HUES64 (cell line): ENCODE data around the gene FGFR1OP2. TPM values are rescaled to one million over a fixed set of nuclear protein-coding genes. Genes with fewer than 3 reads are reported as not detected.
A peak's percentile ranks its signal among the peaks of the same experiment; 100 is the strongest.
"Not testable (repeated sequence)": the region's sequence is repeated elsewhere in the genome, so short reads cannot be mapped to it uniquely, and the experiment has no call there.

Experiments used
- H3K27ac ChIP-seq: 2 replicates; pipeline ENCODE4 v1.7.0; 2013; ENCODE audit warnings: low read depth, low read length, inconsistent platforms
- H3K27me3 ChIP-seq: 2 replicates; pipeline ENCODE4 v1.6.1; 2013; ENCODE audit warnings: mild to moderate bottlenecking, low read length; ENCODE audit not compliant: insufficient read depth
- H3K36me3 ChIP-seq: 2 replicates; pipeline ENCODE4 v1.6.1; 2013; ENCODE audit warnings: mild to moderate bottlenecking, low read length; ENCODE audit not compliant: insufficient read depth
- H3K4me1 ChIP-seq: 2 replicates; pipeline ENCODE4 v1.6.1; 2013; ENCODE audit warnings: mild to moderate bottlenecking, low read length, moderate library complexity; ENCODE audit not compliant: insufficient read depth
- H3K4me3 ChIP-seq: 2 replicates; pipeline ENCODE4 v1.5.1; 2013; ENCODE audit warnings: mild to moderate bottlenecking, low read length, moderate library complexity
- H3K9ac ChIP-seq: 2 replicates; pipeline ENCODE4 v1.6.1; 2013; ENCODE audit warnings: mild to moderate bottlenecking, low read depth, low read length
- H3K9me3 ChIP-seq: 2 replicates; pipeline ENCODE4 v1.6.1; 2013; ENCODE audit warnings: low read depth, low read length; ENCODE audit not compliant: insufficient read depth
- WGBS: fragments of 150-250, 120-280 bp; methylation state at CpG from one replicate; pipeline ENCODE4 v1.1.7; 2013; ENCODE audit warnings: missing lambda C conversion rate; 5-methylcytosine and 5-hydroxymethylcytosine counted together
- polyA plus RNA-seq, 2 experiments: library from polyadenylated mRNA; stranded (reverse); fragments of 50-300 nt; gene quantifications; one replicate each; pipeline ENCODE4 v1.2.3, GENCODE V29; 2013

FGFR1OP2 gene
- polyA plus RNA-seq (2013, experiment 1 of 2) = 23.2 TPM
- 26.6 TPM for polyA plus RNA-seq (2013, experiment 2 of 2)

DNA sequence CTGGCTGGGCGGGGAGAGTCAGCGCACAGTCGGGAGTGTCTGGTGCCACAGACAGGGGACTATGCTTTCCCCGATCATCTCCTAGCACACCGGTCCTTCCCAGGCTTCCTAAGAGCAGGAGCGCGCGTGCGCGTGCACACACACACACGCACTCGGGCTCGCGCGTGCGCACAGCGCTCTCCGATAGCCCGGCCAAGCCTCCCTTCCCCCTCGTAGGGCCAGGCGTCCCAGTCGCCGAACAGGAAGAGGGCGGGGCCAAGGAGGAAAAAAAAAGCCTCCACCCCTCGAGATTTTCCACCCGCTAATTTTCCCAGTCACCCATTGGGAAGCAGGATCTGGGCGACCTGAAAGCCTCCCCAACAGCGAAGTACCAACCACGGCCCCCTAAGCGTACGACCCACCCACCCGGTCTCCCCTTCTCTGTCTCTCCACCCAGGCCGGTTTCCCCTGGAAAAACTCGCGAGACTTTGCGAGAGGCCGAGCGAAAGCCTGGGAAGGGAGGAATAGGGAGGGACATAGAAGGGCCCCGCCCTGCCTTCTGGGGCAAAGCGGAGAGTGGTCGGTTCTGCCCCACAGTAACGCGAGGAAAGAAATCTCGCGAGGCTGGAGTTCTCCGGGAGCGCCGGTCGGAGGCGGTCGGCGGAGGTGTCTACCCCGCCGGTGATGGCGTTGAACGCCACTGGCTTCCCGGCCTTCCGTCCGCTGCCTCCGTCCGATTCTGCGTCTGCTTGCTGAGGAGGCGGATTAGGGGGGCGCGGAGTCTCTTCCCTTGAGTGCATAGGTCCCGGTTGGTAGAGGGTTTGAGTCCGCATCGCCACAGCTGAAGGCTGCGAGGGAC is at the start of gene FGFR1OP2, which contains the start of gene INTS13:
Gene FGFR1OP2, plus strand, starts transcription at position 608 of the 838 bp plus-strand sequence. CDS start 15,689 bp downstream, outside the sequence.
Gene INTS13, minus strand, starts transcription at position 119 of the 838 bp plus-strand sequence. CDS start 1,178 bp downstream, outside the sequence.
- no peaks in the 10 kb centered on the region for H3K9me3 ChIP-seq
- under 1% methylated on average over 69 of the region's 69 CpGs for WGBS
- H3K9ac ChIP-seq = peak within 1 kb of the TSS; percentile 98
- peak within 1 kb of the TSS; percentile 84 for H3K4me3 ChIP-seq
- no peaks in the 10 kb centered on the region for H3K27me3 ChIP-seq
- H3K4me1 ChIP-seq = peaks cover 18% of the 10 kb centered on the region
- H3K36me3 ChIP-seq = peaks cover 20% of the 10 kb centered on the region
- H3K27ac ChIP-seq = peak within 1 kb of the TSS; percentile 91

DNA sequence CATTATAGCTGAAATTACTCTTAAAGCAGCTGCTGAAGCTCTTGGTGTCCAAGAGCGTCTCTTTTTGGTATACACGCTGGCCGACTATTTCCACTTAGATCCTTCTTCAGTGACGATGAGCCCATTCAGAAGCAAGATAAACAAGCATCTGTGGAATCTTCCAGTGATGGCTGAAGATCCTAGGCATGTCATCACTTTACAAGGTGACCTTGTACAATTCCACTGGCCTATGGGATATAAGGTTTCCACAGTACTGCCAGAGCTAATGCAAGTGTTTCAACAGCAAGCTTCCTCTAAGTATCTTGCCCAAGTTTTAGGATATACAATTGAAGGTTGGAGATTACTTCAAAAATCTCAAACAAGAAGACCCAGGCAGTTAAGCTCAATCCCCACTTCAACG is 47.5 kb upstream of the FGFR1OP2 start:
- Histone ChIP-seq H3K4me1 (no peaks in the 10 kb centered on the region), H3K27ac (no peak overlapping the region), H3K36me3 (no peaks in the 10 kb centered on the region), H3K4me3 (no peak overlapping the region), H3K27me3 (no peaks in the 10 kb centered on the region), H3K9ac (no peak overlapping the region), H3K9me3 (no peaks in the 10 kb centered on the region)
- 90% methylated on average over 5 of the region's 5 CpGs for WGBS

DNA sequence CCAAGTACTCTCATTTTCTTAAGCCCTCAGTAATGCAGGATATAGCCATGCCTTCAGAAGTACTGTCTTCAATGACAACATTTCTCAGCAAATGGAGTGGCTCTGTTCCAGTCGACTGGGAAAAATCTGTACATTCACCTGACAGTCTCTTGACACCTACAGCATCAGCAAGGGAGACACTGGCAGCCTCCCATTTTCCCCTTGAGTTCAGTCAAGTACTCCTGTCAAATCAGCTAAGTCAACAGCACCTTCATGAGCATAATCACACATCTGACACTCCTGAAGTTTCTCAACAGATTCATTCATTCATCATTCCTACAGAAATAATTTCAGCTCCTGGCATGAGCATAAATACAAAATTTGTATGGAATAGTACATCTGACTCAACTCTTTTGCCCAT is 46.6 kb upstream of the FGFR1OP2 start:
- no peaks in the 10 kb centered on the region for H3K36me3 ChIP-seq

DNA sequence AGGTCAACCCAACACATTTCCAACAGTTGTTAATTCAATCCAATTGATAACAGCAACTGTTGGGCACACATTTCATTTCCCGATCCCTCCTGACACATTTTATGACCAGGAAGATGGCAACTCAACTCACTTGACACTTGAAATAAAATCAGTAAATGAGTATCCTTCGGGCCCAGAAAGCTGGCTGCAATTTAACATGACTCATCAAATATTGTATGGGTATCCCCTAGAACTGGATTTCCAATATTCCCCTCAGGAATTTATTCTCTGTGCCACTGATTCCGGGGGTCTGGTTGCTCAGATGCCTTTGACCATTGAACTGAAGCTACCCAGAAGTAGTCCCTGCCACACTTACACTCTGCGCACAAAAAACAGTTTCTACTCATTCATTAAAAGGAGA is 42.6 kb upstream of the FGFR1OP2 start:
- H3K27ac ChIP-seq = no peak overlapping the region
- peaks cover 11% of the 10 kb centered on the region for H3K36me3 ChIP-seq
- no peaks in the 10 kb centered on the region for H3K9me3 ChIP-seq
- H3K4me1 ChIP-seq = no peaks in the 10 kb centered on the region
- H3K27me3 ChIP-seq = no peaks in the 10 kb centered on the region
- H3K9ac ChIP-seq = no peak overlapping the region
- no peak overlapping the region for H3K4me3 ChIP-seq
- 94% methylated on average over 3 of the region's 4 CpGs for WGBS

More for the DNA sequence above, 46.6 kb upstream of the FGFR1OP2 start:
- Histone ChIP-seq H3K27me3 (no peaks in the 10 kb centered on the region), H3K9ac (no peak overlapping the region), H3K27ac (no peak overlapping the region), H3K4me3 (no peak overlapping the region), H3K9me3 (no peaks in the 10 kb centered on the region), H3K4me1 (no peaks in the 10 kb centered on the region)
- WGBS = 94% methylated on average over 1 of the region's 1 CpG

DNA sequence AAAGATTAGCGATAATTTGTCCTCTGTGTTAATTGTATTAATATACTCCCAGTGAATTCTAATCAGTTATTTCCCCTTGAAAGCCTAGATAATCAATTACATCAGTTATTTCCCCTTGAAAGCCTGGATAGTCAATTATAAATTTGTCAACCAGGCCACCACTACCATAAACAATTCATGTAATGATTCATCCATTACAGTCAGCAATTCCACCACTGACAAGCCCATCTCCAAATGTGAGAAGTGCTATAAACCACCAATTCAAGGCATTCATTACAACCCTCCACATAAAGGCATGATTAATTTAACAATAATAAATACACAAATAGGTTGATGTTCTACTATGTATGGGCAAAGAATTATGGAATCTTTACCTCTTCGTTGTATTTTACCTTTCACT is 41.4 kb upstream of the FGFR1OP2 start:
- Histone ChIP-seq H3K27ac (no peak overlapping the region), H3K27me3 (no peaks in the 10 kb centered on the region), H3K4me3 (no peak overlapping the region), H3K4me1 (no peaks in the 10 kb centered on the region), H3K9ac (no peak overlapping the region), H3K36me3 (peaks cover 11% of the 10 kb centered on the region), H3K9me3 (no peaks in the 10 kb centered on the region)
- WGBS = 98% methylated on average over 1 of the region's 2 CpGs

DNA sequence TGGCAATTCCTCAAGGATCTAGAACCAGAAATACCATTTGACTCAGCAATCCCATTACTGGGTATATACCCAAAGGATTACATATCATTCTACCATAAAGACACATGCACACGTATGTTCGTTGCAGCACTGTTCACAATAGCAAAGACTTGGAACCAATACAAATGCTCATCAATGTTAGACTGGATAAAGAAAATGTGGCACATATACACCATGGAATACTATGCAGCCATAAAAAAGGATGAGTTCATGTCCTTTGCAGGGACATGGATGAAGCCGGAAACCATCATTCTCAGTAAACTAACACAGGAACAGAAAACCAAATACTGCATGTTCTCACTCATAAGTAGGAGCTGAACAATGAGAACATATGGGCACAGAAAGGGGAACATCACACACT is 34.9 kb upstream of the FGFR1OP2 start:
- H3K27ac ChIP-seq, H3K4me1 ChIP-seq, H3K9me3 ChIP-seq, H3K27me3 ChIP-seq, H3K4me3 ChIP-seq, H3K9ac ChIP-seq: not testable (repeated sequence)
- H3K36me3 ChIP-seq = peaks cover 59% of the 10 kb centered on the region
- WGBS = 96% methylated on average over 2 of the region's 3 CpGs

DNA sequence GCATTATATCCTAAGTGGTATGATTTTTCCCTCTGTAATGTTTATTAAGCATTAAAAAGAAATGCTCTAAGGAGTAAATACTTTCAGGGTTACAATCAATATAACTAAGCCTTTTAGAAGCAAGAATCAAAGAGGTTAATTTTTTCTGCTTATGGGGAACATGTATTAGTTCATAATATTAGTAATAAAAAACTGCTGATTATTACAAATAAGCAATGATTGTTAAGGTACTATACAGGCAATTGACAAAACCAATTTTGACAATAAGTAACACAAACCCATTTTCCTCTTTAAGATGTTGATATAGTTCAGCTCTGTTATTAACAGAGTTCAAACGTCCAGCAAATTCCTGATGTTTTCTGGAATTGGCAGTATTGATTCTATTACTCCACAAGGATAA is 32.2 kb upstream of the FGFR1OP2 start:
- peaks cover 73% of the 10 kb centered on the region for H3K36me3 ChIP-seq
- H3K27me3 ChIP-seq = no peaks in the 10 kb centered on the region
- no CpG with 5 or more reads among the region's 1 CpG for WGBS
- no peaks in the 10 kb centered on the region for H3K4me1 ChIP-seq
- no peaks in the 10 kb centered on the region for H3K9me3 ChIP-seq
- H3K4me3 ChIP-seq = no peak overlapping the region
- no peak overlapping the region for H3K27ac ChIP-seq
- no peak overlapping the region for H3K9ac ChIP-seq

DNA sequence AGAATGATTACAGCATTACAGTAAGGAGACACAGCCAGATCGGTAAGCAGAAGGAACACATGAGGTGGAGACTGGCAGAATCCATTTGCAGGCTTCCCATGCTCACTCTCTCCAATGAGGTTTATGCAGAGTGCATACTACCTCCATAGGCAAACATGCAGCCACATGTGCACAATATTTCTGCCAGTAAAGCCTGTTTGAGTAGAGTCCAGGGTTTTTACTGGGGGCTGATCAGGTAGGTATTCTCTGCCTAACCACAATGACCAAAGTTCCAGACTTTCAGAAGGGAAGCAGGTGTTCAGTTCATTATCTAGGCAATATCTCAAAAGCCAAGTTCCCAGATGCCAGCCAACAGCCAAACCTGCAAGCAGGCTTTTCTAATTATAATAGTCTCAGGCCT is 31.6 kb upstream of the FGFR1OP2 start:
- Histone ChIP-seq H3K9ac (no peak overlapping the region), H3K4me1 (no peaks in the 10 kb centered on the region), H3K36me3 (peaks cover 80% of the 10 kb centered on the region), H3K27ac (no peak overlapping the region), H3K4me3 (no peak overlapping the region), H3K27me3 (no peaks in the 10 kb centered on the region), H3K9me3 (no peaks in the 10 kb centered on the region)
- WGBS = 92% methylated on average over 1 of the region's 1 CpG

DNA sequence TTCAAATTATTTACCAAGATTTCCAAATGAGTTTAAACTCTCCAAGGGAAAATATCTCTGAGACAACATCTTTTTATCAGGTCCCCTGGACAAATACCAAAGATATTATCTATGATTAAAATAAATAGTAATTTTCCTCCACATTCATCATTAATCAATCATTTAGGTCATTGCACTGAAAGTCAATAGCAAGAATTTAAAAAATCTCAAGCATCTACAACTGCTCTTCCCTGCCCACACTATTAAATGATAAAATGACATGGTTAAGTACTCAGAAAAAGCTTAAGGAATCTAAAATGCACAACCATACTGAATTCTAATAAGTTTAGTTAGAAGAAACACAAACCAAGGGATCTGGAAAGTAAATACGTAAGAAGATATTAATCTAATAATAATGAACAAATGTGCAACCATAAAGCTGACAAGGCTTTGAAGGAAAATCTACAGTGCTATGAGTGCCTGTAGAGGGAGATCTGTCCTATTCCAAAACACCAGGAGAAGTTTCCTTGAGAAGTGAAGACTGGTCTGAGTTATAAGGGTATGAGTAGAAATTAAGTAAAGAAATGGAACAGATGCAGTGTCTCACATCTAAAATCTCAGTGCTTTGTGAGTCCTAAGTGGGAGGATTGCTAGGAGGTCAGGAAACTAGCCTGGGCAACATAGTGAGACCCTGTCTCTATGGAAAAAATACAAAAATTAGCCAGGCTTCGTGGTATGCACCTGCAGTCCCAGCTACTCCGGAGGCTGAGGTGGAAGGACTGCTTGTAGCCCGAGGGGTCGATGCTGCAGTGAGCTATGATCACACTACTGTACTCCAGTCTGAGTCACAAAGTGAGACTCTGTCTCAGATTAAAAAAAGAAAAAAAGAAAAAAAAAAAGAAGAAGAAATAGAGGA is 19.7 kb upstream of the FGFR1OP2 start:
- no peaks in the 10 kb centered on the region for H3K4me1 ChIP-seq
- no peaks in the 10 kb centered on the region for H3K9me3 ChIP-seq
- no peak overlapping the region for H3K4me3 ChIP-seq
- WGBS = 89% methylated on average over 4 of the region's 5 CpGs
- no peaks in the 10 kb centered on the region for H3K27me3 ChIP-seq
- H3K27ac ChIP-seq = no peak overlapping the region
- peaks cover 77% of the 10 kb centered on the region for H3K36me3 ChIP-seq
- no peak overlapping the region for H3K9ac ChIP-seq

DNA sequence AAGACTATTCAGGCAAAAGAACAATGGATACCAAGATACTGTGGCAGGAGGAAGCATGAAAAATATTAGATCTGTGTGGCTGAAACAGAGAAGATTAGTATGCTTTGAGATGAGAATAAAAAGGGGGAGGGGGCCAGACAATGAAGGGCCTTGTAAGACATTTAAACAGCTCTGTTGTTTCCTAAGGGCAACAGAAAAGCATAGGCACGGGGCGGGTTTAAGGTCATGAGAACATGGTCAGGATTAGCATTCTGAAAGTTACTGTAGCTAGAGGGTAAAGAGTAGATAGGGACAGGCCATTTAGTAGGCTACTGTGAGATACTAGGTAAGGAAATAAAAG is 19.1 kb upstream of the FGFR1OP2 start:
- H3K36me3 ChIP-seq = peaks cover 77% of the 10 kb centered on the region
- 92% methylated on average over 2 of the region's 2 CpGs for WGBS

DNA sequence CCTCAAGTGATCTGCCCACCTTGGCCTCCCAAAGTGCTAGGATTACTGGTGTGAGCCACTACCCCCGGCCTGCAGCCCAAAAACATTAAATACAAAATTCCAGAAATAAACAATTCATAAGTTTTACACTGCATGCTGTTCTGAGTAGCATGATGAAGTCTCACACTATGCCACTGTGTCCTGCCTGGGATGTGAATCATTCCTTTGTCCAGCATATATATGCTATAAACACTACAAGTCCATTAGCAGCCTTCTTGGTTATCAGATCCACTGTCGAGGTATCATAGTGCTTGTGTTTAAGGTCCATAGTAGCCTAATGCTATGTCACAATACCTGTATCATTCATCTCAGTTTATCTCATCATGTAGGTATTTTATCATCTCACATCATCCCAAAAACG is 16.4 kb upstream of the FGFR1OP2 start:
- Histone ChIP-seq H3K27me3 (no peaks in the 10 kb centered on the region), H3K9ac (no peak overlapping the region), H3K9me3 (no peaks in the 10 kb centered on the region), H3K36me3 (peaks cover 79% of the 10 kb centered on the region), H3K4me1 (no peaks in the 10 kb centered on the region), H3K27ac (no peak overlapping the region), H3K4me3 (no peak overlapping the region)
- 95% methylated on average over 2 of the region's 3 CpGs for WGBS

More for the DNA sequence above, 19.1 kb upstream of the FGFR1OP2 start:
- Histone ChIP-seq H3K27me3 (no peaks in the 10 kb centered on the region), H3K4me1 (no peaks in the 10 kb centered on the region), H3K27ac (no peak overlapping the region), H3K4me3 (no peak overlapping the region), H3K9me3 (no peaks in the 10 kb centered on the region), H3K9ac (no peak overlapping the region)
